SK-N-SH treated with all-trans-retinoic acid at 6 μM for 48 hours (cell line): ENCODE measurements around the gene CLDN16.

Experiments used
- CSDC2 ChIP-seq: fragments of 250-450 bp; sonication (Bioruptor Pico); IDR thresholded peaks from 2 replicates; pipeline ENCODE4 v1.5.0; 2020; ENCODE audit warnings: mild to moderate bottlenecking, moderate library complexity
- PPARA ChIP-seq: fragments of 250-450 bp; sonication (Bioruptor Pico); IDR thresholded peaks from 2 replicates; pipeline ENCODE4 v1.5.0; 2020; ENCODE audit warnings: mild to moderate bottlenecking, borderline replicate concordance

GRCh38 chr3:190455828-190456227 lies 67.9 kb downstream of the CLDN16 start:
- no peak for TF ChIP-seq CSDC2 (CRISPR knock-in tag)
- TF ChIP-seq PPARA (CRISPR knock-in tag), result no peak
